K562 (cell line): Measurements from ENCODE around the gene SOX6. TPM values are rescaled to one million over a fixed set of nuclear protein-coding genes. Genes with fewer than 3 reads are reported as not detected.

Experiments used
- ATAC-seq: fragments of 200-7000 bp; cut with Tn5 transposase; 3 replicates; pipeline ENCODE4 v1.9.1; 2020; ENCODE audit warnings: moderate library complexity
- BruUV-seq: library from RNA; stranded (reverse); fragments of 400-500 nt; replicated peaks from 2 replicates; lab custom pipeline; 2021; lab: Mats Ljungman, UMichigan
- CTCF ChIA-PET: fragments of 300-600 bp; formaldehyde crosslinking; extraction: SDS; loops from one replicate; lab custom pipeline; 2021; ENCODE audit warnings: low intra/inter-chr PET ratio; lab: Yijun Ruan, JAX
- POLR2A ChIA-PET: fragments of 300-600, 350-650 bp; sonication (Branson Sonifier 250); formaldehyde crosslinking; extraction: SDS; loops from one replicate; lab custom pipeline; 2021; ENCODE audit warnings: antibody characterized with exemption, inconsistent platforms; lab: Yijun Ruan, JAX
- DNase-seq, 4 experiments: peaks; one replicate each; pipeline versions ENCODE4 v3.0.0 to v3.0.0-alpha.2; 2011 to 2018; ENCODE audit warnings: low spot score in 3 of 4, mixed read lengths in 3 of 4; ENCODE audit errors: extremely low read depth in 1 of 4
- FAIRE-seq: peaks from 2 replicates; lab custom pipeline; 2011; peaks lifted over from hg19 to GRCh38; lab: Jason Lieb, UNC
- H2AFZ ChIP-seq: 2 replicates; pipeline ENCODE4 v1.6.0; 2011; ENCODE audit warnings: low read depth, low read length, control low read depth, inconsistent platforms
- H3K27ac ChIP-seq: fragments of 200-600 bp; 3 replicates; pipeline ENCODE4 v1.8.0; 2011; ENCODE audit warnings: low read depth, mild to moderate bottlenecking, control low read depth, inconsistent platforms, low read length, moderate library complexity, mixed read lengths; ENCODE audit errors: extremely low read depth
- H3K27me3 ChIP-seq, 2 experiments: fragments of 300-600 bp in 1 of 2; 2 replicates in 1 of 2; 3 replicates in 1 of 2; pipeline versions ENCODE4 v1.6.0 to v1.8.0; 2011; ENCODE audit warnings: inconsistent platforms in 2 of 2, low read length in 2 of 2, mild to moderate bottlenecking in 1 of 2, mixed read lengths in 1 of 2, moderate library complexity in 1 of 2; ENCODE audit not compliant: control insufficient read depth in 2 of 2, insufficient read depth in 2 of 2
- H3K36me3 ChIP-seq: fragments of 300-600 bp; 3 replicates; pipeline ENCODE4 v1.8.0; 2011; ENCODE audit warnings: mild to moderate bottlenecking, low read length, inconsistent platforms; ENCODE audit not compliant: control insufficient read depth, insufficient read depth
- H3K4me1 ChIP-seq, 2 experiments: fragments of 200-600 bp in 1 of 2; replicated peaks in 1 of 2; 2 replicates in 1 of 2; 3 replicates in 1 of 2; pipeline versions ENCODE4 v1.5.1 to v1.8.0; 2011; ENCODE audit warnings: inconsistent platforms in 2 of 2, low read length in 2 of 2, mild to moderate bottlenecking in 1 of 2, mixed read lengths in 1 of 2, moderate library complexity in 1 of 2; ENCODE audit not compliant: control insufficient read depth in 2 of 2, insufficient read depth in 2 of 2
- H3K4me2 ChIP-seq: 2 replicates; pipeline ENCODE4 v1.6.1; 2011; ENCODE audit warnings: low read length, control low read depth, inconsistent platforms, mixed read lengths; ENCODE audit not compliant: insufficient read depth
- H3K4me3 ChIP-seq: fragments of 200-600 bp; sonication (generic), shearing (Covaris generic); 2 replicates; pipeline ENCODE4 v1.5.1; 2016; ENCODE audit warnings: control low read depth, inconsistent platforms
- H3K79me2 ChIP-seq: fragments of 200-600 bp; 3 replicates; pipeline ENCODE4 v1.8.0; 2011; ENCODE audit warnings: low read length, inconsistent platforms; ENCODE audit not compliant: control insufficient read depth, insufficient read depth
- H3K9ac ChIP-seq, 2 experiments: 2 replicates each; pipeline versions ENCODE4 v1.6.0 to v1.6.1; 2011; ENCODE audit warnings: low read depth in 2 of 2, low read length in 2 of 2, control low read depth in 1 of 2, inconsistent platforms in 1 of 2, mild to moderate bottlenecking in 1 of 2, mixed read lengths in 1 of 2; ENCODE audit not compliant: insufficient read depth in 1 of 2
- H3K9me1 ChIP-seq: one replicate; pipeline ENCODE4 v1.6.0; 2011; ENCODE audit warnings: inconsistent platforms, mild to moderate bottlenecking, low read length, moderate library complexity; ENCODE audit not compliant: control insufficient read depth, insufficient read depth
- H3K9me3 ChIP-seq: replicated peaks from 2 replicates; pipeline ENCODE4 v1.5.1; 2011; ENCODE audit warnings: low read depth, low read length, inconsistent platforms; ENCODE audit not compliant: control insufficient read depth, insufficient read depth
- H4K20me1 ChIP-seq: replicated peaks from 2 replicates; pipeline ENCODE4 v1.6.1; 2011; ENCODE audit warnings: low read length, inconsistent platforms, mixed read lengths; ENCODE audit not compliant: control insufficient read depth, insufficient read depth
- CSDE1 ChIP-seq, 2 experiments: fragments of 450-650 bp; IDR thresholded peaks; 2 replicates each; pipeline ENCODE4 v1.6.1; 2016; ENCODE audit warnings: mild to moderate bottlenecking in 1 of 2
- PYGO2 ChIP-seq: fragments of 450-650 bp; IDR thresholded peaks from 2 replicates; pipeline ENCODE4 v1.6.1; 2016; ENCODE audit warnings: mild to moderate bottlenecking, missing genetic modification characterization, moderate library complexity, missing compliant biosample characterization
- TRIM24 ChIP-seq, 2 experiments: fragments of 450-650 bp; IDR thresholded peaks; 2 replicates each; pipeline ENCODE4 v1.6.1; 2016
- WGBS: fragments of 100-300 bp; shearing (Covaris generic); methylation state at CpG from one replicate; pipeline ENCODE4 v1.1.6; 2016; ENCODE audit warnings: low coverage, mixed read lengths; ENCODE audit not compliant: insufficient coverage; ENCODE audit errors: missing lambda C conversion rate; 5-methylcytosine and 5-hydroxymethylcytosine counted together
- in situ Hi-C: fragments of 300-500 bp; cut with MboI; formaldehyde crosslinking; loops from 4 replicates; pipeline ENCODE4 v1.15.0; 2018; ENCODE audit warnings: inconsistent platforms, mixed read lengths
- intact Hi-C: fragments of 100-400 bp; cut with micrococcal nuclease; formaldehyde crosslinking; loops from 2 replicates; pipeline ENCODE4 v1.14.2; 2022
- polyA plus RNA-seq, 8 experiments: library from polyadenylated mRNA; depleted of rRNA in 4 of 8; stranded (reverse) in 5 of 8; unstranded in 3 of 8; fragments of >200 nt; fragmentation: Nextera tagmentation in 2 of 8; fragmentation: Illumina TruSeq in 1 of 8; extraction: Ambion mirVana in 2 of 8; extraction: Trizol in 1 of 8; gene quantifications; 2 replicates each; pipeline versions ENCODE4 v1.2.1 to v1.2.3, GENCODE V29; 2011 to 2014; ENCODE audit warnings: inconsistent platforms in 1 of 8, missing spikeins in 1 of 8
- total RNA-seq, 7 experiments: library from RNA; depleted of rRNA in 6 of 7; stranded (reverse); fragments of >200 nt in 6 of 7; fragmentation: Illumina TruSeq in 2 of 7; extraction: Trizol in 2 of 7; gene quantifications; 2 replicates each; pipeline versions ENCODE4 v1.2.1 to v1.2.3, GENCODE V29; 2011 to 2021; ENCODE audit warnings: low replicate concordance in 1 of 7
- TF ChIP-seq, protein P1 (sequence below): IDR thresholded peaks from 2 replicates; pipeline ENCODE4 v1.6.1; 2016; ENCODE audit warnings: missing genetic modification characterization, missing compliant biosample characterization
- TF ChIP-seq, protein P2 (sequence below): fragments of 450-650 bp; IDR thresholded peaks from 2 replicates; pipeline ENCODE4 v1.6.1; 2016; ENCODE audit warnings: missing biosample characterization, missing genetic modification characterization
- TF ChIP-seq, protein P3 (sequence below): sonication (generic); formaldehyde crosslinking; IDR thresholded peaks from 2 replicates; pipeline ENCODE4 v1.8.0; 2022; ENCODE audit warnings: missing genetic modification reagents, mild to moderate bottlenecking, borderline replicate concordance
- TF ChIP-seq, protein P4 (sequence below): sonication (generic); formaldehyde crosslinking; IDR thresholded peaks from 2 replicates; pipeline ENCODE4 v1.9.0; 2022; ENCODE audit warnings: mild to moderate bottlenecking, missing genetic modification reagents
- TF ChIP-seq, protein P5 (sequence below): fragments of 250-450 bp; sonication (Bioruptor Pico); IDR thresholded peaks from 2 replicates; pipeline ENCODE4 v1.8.0; 2021; ENCODE audit warnings: moderate library complexity, mild to moderate bottlenecking, inconsistent platforms

SOX6 gene
- total and polyA plus RNA-seq, 9 of the 15 experiments (the other 6 are each of a cell fraction or from before 2014, with no cell fraction given) = 0.89 to 8.7 (median 5.7) TPM

DNA sequence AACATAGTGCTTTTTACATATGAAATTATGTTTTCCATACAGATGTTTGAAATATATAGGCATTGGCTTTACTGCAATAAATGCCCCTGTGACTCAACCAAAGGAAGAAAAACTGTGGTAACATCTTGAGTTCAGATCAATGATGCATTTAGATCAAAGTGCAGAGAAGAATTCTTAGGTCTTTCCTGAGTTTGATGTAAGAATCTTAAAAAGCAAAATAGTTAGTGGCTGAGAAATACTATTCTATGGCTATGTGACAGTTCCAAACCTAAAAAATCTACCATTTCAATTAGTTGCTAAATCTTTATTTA is 93.7 kb downstream of the SOX6 start (continued):
- TF ChIP-seq, protein P1, sequence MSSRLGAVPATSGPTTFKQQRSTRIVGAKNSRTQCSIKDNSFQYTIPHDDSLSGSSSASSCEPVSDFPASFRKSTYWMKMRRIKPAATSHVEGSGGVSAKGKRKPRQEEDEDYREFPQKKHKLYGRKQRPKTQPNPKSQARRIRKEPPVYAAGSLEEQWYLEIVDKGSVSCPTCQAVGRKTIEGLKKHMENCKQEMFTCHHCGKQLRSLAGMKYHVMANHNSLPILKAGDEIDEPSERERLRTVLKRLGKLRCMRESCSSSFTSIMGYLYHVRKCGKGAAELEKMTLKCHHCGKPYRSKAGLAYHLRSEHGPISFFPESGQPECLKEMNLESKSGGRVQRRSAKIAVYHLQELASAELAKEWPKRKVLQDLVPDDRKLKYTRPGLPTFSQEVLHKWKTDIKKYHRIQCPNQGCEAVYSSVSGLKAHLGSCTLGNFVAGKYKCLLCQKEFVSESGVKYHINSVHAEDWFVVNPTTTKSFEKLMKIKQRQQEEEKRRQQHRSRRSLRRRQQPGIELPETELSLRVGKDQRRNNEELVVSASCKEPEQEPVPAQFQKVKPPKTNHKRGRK (tag) = no peak
- no peak for TF ChIP-seq PYGO2 (tag)
- TF ChIP-seq, all 486 proteins: peak for 0

DNA sequence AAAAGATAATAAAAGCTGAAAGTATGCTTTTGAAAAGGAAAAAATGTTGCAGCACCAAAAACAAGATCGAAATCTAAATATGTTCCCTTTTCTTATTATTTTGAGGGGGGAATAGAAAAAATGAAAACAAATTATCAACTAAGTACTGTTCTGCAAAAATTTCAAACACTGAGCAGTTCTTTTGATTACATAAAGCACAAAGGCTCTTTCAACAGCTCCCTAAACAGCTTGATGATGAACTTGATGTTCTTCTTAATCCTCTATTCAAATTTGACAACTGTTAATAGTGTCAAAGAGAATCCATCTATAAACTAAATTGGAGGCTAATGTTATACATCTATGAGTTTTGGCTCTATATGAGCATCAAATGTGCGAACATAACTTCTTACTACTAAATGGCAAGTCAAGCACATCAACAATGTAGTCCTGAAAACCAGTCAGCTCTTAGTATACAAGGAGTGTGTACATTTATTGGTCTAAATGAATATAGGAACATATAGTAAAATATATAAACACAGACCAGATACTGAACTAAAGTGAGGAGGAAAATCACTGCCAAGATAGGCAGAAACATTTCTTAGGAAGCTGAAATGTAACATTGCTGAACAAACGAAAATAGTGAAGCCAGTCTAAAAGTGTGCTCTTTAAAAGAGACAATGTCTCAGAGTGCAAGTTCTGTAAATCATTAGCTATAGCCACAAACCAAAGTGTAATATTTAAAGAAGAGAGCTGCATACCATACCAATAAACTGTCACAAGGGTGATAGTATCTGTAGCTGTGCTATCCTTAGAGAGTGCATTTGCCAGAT is 94.3 kb downstream of the SOX6 start:
- 56% methylated on average over 3 of the region's 3 CpGs for WGBS
- H3K27ac ChIP-seq = no peak overlapping the region
- no peak for FAIRE-seq
- ChIA-PET POLR2A (interaction anchor here (0.6 to 0.8 kb wide), 2 partner anchors 10 to 192 kb away, joined by 3 read pairs; no protein-coding TSS in a partner anchor), CTCF (no interaction called here)
- H3K27me3 ChIP-seq = no peaks in the 10 kb centered on the region
- no peaks in the 10 kb centered on the region for H3K36me3 ChIP-seq
- intact Hi-C loops (no loop called here), in situ Hi-C loops (no loop called here)
- no peak overlapping the region for H3K4me2 ChIP-seq
- no peaks in the 10 kb centered on the region for H3K4me1 ChIP-seq
- H3K4me3 ChIP-seq = no peak overlapping the region
- no peak for DNase-seq
- H3K9ac ChIP-seq = no peak overlapping the region
- H3K79me2 ChIP-seq = no peaks in the 10 kb centered on the region
- H3K9me3 ChIP-seq = peaks cover 1% of the 10 kb centered on the region; the same call in 1 of the 2 replicates
- H3K9me1 ChIP-seq = no peaks in the 10 kb centered on the region
- no peaks in the 10 kb centered on the region for H4K20me1 ChIP-seq
- H2AFZ ChIP-seq = no peak overlapping the region
- no TSS peak for BruUV-seq
- ATAC-seq = no peak
- TF ChIP-seq, protein P2, sequence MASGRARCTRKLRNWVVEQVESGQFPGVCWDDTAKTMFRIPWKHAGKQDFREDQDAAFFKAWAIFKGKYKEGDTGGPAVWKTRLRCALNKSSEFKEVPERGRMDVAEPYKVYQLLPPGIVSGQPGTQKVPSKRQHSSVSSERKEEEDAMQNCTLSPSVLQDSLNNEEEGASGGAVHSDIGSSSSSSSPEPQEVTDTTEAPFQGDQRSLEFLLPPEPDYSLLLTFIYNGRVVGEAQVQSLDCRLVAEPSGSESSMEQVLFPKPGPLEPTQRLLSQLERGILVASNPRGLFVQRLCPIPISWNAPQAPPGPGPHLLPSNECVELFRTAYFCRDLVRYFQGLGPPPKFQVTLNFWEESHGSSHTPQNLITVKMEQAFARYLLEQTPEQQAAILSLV = no peak
- TF ChIP-seq, protein P3, sequence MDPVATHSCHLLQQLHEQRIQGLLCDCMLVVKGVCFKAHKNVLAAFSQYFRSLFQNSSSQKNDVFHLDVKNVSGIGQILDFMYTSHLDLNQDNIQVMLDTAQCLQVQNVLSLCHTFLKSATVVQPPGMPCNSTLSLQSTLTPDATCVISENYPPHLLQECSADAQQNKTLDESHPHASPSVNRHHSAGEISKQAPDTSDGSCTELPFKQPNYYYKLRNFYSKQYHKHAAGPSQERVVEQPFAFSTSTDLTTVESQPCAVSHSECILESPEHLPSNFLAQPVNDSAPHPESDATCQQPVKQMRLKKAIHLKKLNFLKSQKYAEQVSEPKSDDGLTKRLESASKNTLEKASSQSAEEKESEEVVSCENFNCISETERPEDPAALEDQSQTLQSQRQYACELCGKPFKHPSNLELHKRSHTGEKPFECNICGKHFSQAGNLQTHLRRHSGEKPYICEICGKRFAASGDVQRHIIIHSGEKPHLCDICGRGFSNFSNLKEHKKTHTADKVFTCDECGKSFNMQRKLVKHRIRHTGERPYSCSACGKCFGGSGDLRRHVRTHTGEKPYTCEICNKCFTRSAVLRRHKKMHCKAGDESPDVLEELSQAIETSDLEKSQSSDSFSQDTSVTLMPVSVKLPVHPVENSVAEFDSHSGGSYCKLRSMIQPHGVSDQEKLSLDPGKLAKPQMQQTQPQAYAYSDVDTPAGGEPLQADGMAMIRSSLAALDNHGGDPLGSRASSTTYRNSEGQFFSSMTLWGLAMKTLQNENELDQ (CRISPR knock-in tag) = no peak
- TF ChIP-seq, protein P4, sequence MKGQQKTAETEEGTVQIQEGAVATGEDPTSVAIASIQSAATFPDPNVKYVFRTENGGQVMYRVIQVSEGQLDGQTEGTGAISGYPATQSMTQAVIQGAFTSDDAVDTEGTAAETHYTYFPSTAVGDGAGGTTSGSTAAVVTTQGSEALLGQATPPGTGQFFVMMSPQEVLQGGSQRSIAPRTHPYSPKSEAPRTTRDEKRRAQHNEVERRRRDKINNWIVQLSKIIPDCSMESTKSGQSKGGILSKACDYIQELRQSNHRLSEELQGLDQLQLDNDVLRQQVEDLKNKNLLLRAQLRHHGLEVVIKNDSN (CRISPR knock-in tag) = no peak
- TF ChIP-seq TRIM24 (IDR thresholded peaks at IDR 0.05) (no peak), CSDE1 (IDR thresholded peaks at IDR 0.05) (no peak)
- TF ChIP-seq, protein P5, sequence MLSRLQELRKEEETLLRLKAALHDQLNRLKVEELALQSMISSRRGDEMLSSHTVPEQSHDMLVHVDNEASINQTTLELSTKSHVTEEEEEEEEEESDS (CRISPR knock-in tag) = no peak
